ENCODE results near the gene HOXB5. TPM values are rescaled to one million over a fixed set of nuclear protein-coding genes. Genes with fewer than 3 reads are reported as not detected.

HOXB5 gene
- total RNA-seq, 1 donor from 2014 or later = not detected

GRCh38 chr17:48629411-48629759, 35.8 kb upstream of the HOXB5 start:
- DNase-seq (ENCODE audit: low spot score) = no peak

GRCh38 chr17:48628649-48629410, 35.3 kb upstream of the HOXB5 start:
- DNase-seq (ENCODE audit: low spot score) = no peak

- no peak for DNase-seq (ENCODE audit: low spot score)
These were observed 34.3 kb upstream of the HOXB5 start for GRCh38 chr17:48627623-48628521.

- DNase-seq (ENCODE audit: low spot score) = no peak
These were observed 33.6 kb upstream of the HOXB5 start for GRCh38 chr17:48627118-48627597.

GRCh38 chr17:48626245-48627117, 32.9 kb upstream of the HOXB5 start, which contains the start of gene HOXB9:
Gene HOXB9, minus strand, starts transcription at chr17:48626358. Its CDS starts 89 bp downstream, at chr17:48626269.
- no peak for DNase-seq (ENCODE audit: low spot score)

- DNase-seq (ENCODE audit: low spot score) = no peak
These were observed 32.1 kb upstream of the HOXB5 start for GRCh38 chr17:48625495-48626244.

GRCh38 chr17:48624544-48625494, 31.2 kb upstream of the HOXB5 start:
- no peak for DNase-seq (ENCODE audit: low spot score)

- no peak for DNase-seq (ENCODE audit: low spot score)
These were observed 30.5 kb upstream of the HOXB5 start for GRCh38 chr17:48624118-48624517.

GRCh38 chr17:48623583-48623982, 30.0 kb upstream of the HOXB5 start:
- no peak for DNase-seq (ENCODE audit: low spot score)

- DNase-seq (ENCODE audit: low spot score) = no peak
These were observed 29.3 kb upstream of the HOXB5 start for GRCh38 chr17:48622857-48623256.

- DNase-seq (ENCODE audit: low spot score) = no peak
These were observed 28.1 kb upstream of the HOXB5 start for GRCh38 chr17:48621410-48622392.

GRCh38 chr17:48620461-48621139, 27.0 kb upstream of the HOXB5 start:
- DNase-seq (ENCODE audit: low spot score) = no peak

GRCh38 chr17:48619826-48620449, 26.4 kb upstream of the HOXB5 start:
- no peak for DNase-seq (ENCODE audit: low spot score)

GRCh38 chr17:48618256-48618896, 24.8 kb upstream of the HOXB5 start:
- peak; percentile 89 for DNase-seq (ENCODE audit: low spot score)

GRCh38 chr17:48617471-48618255, 24.1 kb upstream of the HOXB5 start:
- no peak for DNase-seq (ENCODE audit: low spot score)
